ENCODE measurements around the gene ARHGEF39.

Gene ARHGEF39

GRCh38 chr9:35690614-35691333 is 25.8 kb upstream of the ARHGEF39 start:
- DNase-seq = peak; percentile 24

- DNase-seq = no peak
These were observed 25.3 kb upstream of the ARHGEF39 start for GRCh38 chr9:35690294-35690613.

GRCh38 chr9:35689542-35690293 is 24.7 kb upstream of the ARHGEF39 start, which contains the start of gene TPM2:
TSS of gene TPM2 (minus strand) at chr9:35689925. CDS start at chr9:35689817, 108 bp downstream.
- DNase-seq = no peak

GRCh38 chr9:35688558-35689541 is 23.9 kb upstream of the ARHGEF39 start:
- DNase-seq = peak; percentile 16

- no peak for DNase-seq
These were observed 23.1 kb upstream of the ARHGEF39 start for GRCh38 chr9:35687972-35688557.

GRCh38 chr9:35687306-35687705 is 22.3 kb upstream of the ARHGEF39 start:
- DNase-seq = no peak

GRCh38 chr9:35686222-35687203 is 21.5 kb upstream of the ARHGEF39 start:
- no peak for DNase-seq

- no peak for DNase-seq
These were observed 20.5 kb upstream of the ARHGEF39 start for GRCh38 chr9:35685506-35685905.

GRCh38 chr9:35684921-35685320 is 19.9 kb upstream of the ARHGEF39 start:
- no peak for DNase-seq

GRCh38 chr9:35683323-35683722 is 18.3 kb upstream of the ARHGEF39 start:
- DNase-seq = no peak

- DNase-seq = no peak
These were observed 17.7 kb upstream of the ARHGEF39 start for GRCh38 chr9:35682520-35683315.

- no peak for DNase-seq
These were observed 17.1 kb upstream of the ARHGEF39 start for GRCh38 chr9:35682051-35682450.

GRCh38 chr9:35681341-35682002 is 16.5 kb upstream of the ARHGEF39 start:
- DNase-seq = no peak

- DNase-seq = no peak
These were observed 15.5 kb upstream of the ARHGEF39 start for GRCh38 chr9:35680331-35681105.

GRCh38 chr9:35679766-35680330 is 14.9 kb upstream of the ARHGEF39 start:
- DNase-seq = no peak

GRCh38 chr9:35679091-35679490 is 14.1 kb upstream of the ARHGEF39 start:
- DNase-seq = no peak

- DNase-seq = no peak
These were observed 10.9 kb upstream of the ARHGEF39 start for GRCh38 chr9:35675732-35676392.

GRCh38 chr9:35675204-35675603 is 10.2 kb upstream of the ARHGEF39 start:
- DNase-seq = no peak

GRCh38 chr9:35674025-35674361 is 9.0 kb upstream of the ARHGEF39 start:
- no peak for DNase-seq

Data from CD4-positive, alpha-beta T cell treated with Interleukin-4 for 4 hours (primary cell).